Fibroblast of lung (primary cell): ENCODE data around the gene HELB.

Experiments
- EZH2 ChIP-seq: IDR thresholded peaks from 2 replicates; pipeline ENCODE4 v1.5.1; 2012; ENCODE audit warnings: low read length, control low read depth, mild to moderate bottlenecking; ENCODE audit errors: missing control alignments
- TF ChIP-seq, protein P1 (sequence below), 2 donors: IDR thresholded peaks in 1 of 2; conservative IDR thresholded peaks in 1 of 2; 1 replicate in 1 of 2; 2 replicates in 1 of 2; pipeline ENCODE4 v1.5.1; 2011 to 2012; ENCODE audit warnings: low read length in 2 of 2, control low read depth in 1 of 2, inconsistent platforms in 1 of 2, low read depth in 1 of 2, mild to moderate bottlenecking in 1 of 2

DNA sequence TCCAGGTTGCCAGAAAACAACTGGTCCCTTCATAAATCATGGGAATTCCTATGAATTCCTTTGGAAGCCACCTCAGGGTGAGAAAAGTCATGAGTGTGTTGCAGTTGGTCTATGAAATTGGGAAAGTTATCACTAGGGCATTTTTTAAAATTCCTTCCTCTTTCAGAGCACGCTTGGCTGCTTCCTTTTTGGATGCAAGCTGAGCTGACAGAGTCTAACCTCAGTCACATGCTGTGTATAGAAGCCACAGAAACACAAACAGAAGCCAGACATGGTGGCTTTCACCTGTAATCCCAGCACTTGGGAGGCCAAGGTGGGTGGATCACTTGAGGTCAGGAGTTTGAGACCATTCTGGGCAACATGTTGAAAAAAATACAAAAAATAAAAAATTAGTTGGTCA lies 21.7 kb upstream of the HELB start:
- TF ChIP-seq, protein P1, sequence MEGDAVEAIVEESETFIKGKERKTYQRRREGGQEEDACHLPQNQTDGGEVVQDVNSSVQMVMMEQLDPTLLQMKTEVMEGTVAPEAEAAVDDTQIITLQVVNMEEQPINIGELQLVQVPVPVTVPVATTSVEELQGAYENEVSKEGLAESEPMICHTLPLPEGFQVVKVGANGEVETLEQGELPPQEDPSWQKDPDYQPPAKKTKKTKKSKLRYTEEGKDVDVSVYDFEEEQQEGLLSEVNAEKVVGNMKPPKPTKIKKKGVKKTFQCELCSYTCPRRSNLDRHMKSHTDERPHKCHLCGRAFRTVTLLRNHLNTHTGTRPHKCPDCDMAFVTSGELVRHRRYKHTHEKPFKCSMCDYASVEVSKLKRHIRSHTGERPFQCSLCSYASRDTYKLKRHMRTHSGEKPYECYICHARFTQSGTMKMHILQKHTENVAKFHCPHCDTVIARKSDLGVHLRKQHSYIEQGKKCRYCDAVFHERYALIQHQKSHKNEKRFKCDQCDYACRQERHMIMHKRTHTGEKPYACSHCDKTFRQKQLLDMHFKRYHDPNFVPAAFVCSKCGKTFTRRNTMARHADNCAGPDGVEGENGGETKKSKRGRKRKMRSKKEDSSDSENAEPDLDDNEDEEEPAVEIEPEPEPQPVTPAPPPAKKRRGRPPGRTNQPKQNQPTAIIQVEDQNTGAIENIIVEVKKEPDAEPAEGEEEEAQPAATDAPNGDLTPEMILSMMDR (conservative IDR thresholded peaks at IDR 0.05 in 1 of 2, IDR thresholded peaks at IDR 0.05 in 1 of 2; ENCODE audit: low read depth in 1 of 2, low read length in 2 of 2), result no peak
- no peak for TF ChIP-seq EZH2
